HCT116 (cell line): ENCODE data around the gene C2CD2L.

Experiments
- EZH2phosphoT487 ChIP-seq: fragments of 200-600 bp; IDR thresholded peaks from 2 replicates; pipeline ENCODE4 v1.6.1; 2018; ENCODE audit warnings: antibody characterized with exemption, borderline replicate concordance
- POLR2A ChIP-seq: IDR thresholded peaks from 2 replicates; pipeline ENCODE4 v1.7.0; 2011; ENCODE audit warnings: borderline replicate concordance; ENCODE audit not compliant: insufficient read depth, insufficient read length; ENCODE audit errors: extremely low read depth
- POLR2AphosphoS5 ChIP-seq: IDR thresholded peaks from 2 replicates; pipeline ENCODE4 v1.6.1; 2011; ENCODE audit warnings: mild to moderate bottlenecking, low read depth, low read length, moderate library complexity
- RAD21 ChIP-seq: IDR thresholded peaks from 2 replicates; pipeline ENCODE4 v1.6.1; 2012; ENCODE audit warnings: low read depth, mild to moderate bottlenecking
- SP1 ChIP-seq: IDR thresholded peaks from 2 replicates; pipeline ENCODE4 v1.6.1; 2012; ENCODE audit warnings: low read depth
- SRF ChIP-seq: IDR thresholded peaks from 2 replicates; pipeline ENCODE4 v1.6.1; 2012; ENCODE audit warnings: low read depth
- ZBTB33 ChIP-seq: IDR thresholded peaks from 2 replicates; pipeline ENCODE4 v1.6.1; 2011; ENCODE audit warnings: mild to moderate bottlenecking, low read length, moderate library complexity; ENCODE audit not compliant: insufficient replicate concordance; ENCODE audit errors: extremely low read depth
- TF ChIP-seq, protein P1 (sequence below): IDR thresholded peaks from 2 replicates; pipeline ENCODE4 v1.6.1; 2012
- TF ChIP-seq, protein P2 (sequence below), 3 experiments: fragments of 200-600 bp in 1 of 3; sonication (generic) in 1 of 3; IDR thresholded peaks in 2 of 3; conservative IDR thresholded peaks in 1 of 3; 2 replicates each; pipeline ENCODE4 v1.5.1; 2012 to 2017; ENCODE audit warnings: low read depth in 2 of 3, low read length in 2 of 3, antibody characterized with exemption in 1 of 3, borderline replicate concordance in 1 of 3, control low read depth in 1 of 3, mild to moderate bottlenecking in 1 of 3, mixed read lengths in 1 of 3, mixed run types in 1 of 3, moderate library complexity in 1 of 3; ENCODE audit not compliant: insufficient read depth in 1 of 3
- TF ChIP-seq, protein P3 (sequence below): IDR thresholded peaks from 2 replicates; pipeline ENCODE4 v1.6.1; 2012

GRCh38 chr11:119113716-119114115 lies 6.6 kb downstream of the C2CD2L start:
- no peak for TF ChIP-seq EZH2phosphoT487
- TF ChIP-seq, protein P1, sequence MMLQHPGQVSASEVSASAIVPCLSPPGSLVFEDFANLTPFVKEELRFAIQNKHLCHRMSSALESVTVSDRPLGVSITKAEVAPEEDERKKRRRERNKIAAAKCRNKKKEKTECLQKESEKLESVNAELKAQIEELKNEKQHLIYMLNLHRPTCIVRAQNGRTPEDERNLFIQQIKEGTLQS: no peak
- no peak for TF ChIP-seq SRF
- no peak for TF ChIP-seq POLR2A
- no peak for TF ChIP-seq POLR2AphosphoS5
- TF ChIP-seq, protein P2, sequence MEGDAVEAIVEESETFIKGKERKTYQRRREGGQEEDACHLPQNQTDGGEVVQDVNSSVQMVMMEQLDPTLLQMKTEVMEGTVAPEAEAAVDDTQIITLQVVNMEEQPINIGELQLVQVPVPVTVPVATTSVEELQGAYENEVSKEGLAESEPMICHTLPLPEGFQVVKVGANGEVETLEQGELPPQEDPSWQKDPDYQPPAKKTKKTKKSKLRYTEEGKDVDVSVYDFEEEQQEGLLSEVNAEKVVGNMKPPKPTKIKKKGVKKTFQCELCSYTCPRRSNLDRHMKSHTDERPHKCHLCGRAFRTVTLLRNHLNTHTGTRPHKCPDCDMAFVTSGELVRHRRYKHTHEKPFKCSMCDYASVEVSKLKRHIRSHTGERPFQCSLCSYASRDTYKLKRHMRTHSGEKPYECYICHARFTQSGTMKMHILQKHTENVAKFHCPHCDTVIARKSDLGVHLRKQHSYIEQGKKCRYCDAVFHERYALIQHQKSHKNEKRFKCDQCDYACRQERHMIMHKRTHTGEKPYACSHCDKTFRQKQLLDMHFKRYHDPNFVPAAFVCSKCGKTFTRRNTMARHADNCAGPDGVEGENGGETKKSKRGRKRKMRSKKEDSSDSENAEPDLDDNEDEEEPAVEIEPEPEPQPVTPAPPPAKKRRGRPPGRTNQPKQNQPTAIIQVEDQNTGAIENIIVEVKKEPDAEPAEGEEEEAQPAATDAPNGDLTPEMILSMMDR (IDR thresholded peaks at IDR 0.05 in 2 of 3, conservative IDR thresholded peaks at IDR 0.05 in 1 of 3; ENCODE audit: borderline replicate concordance in 1 of 3, insufficient read depth in 1 of 3, low read depth in 2 of 3, low read length in 2 of 3): no peak
- no peak for TF ChIP-seq SP1
- TF ChIP-seq RAD21: no peak
- TF ChIP-seq, protein P3, sequence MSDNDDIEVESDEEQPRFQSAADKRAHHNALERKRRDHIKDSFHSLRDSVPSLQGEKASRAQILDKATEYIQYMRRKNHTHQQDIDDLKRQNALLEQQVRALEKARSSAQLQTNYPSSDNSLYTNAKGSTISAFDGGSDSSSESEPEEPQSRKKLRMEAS: no peak
- TF ChIP-seq ZBTB33: no peak
